Raji (cell line): Measurements from ENCODE around the gene SUPT5H.

Experiments used
- POLR2A ChIP-seq: IDR thresholded peaks from 2 replicates; pipeline ENCODE4 v1.6.1; 2011; ENCODE audit warnings: low read depth, low read length, control low read depth; ENCODE audit not compliant: insufficient read depth

SUPT5H gene

GRCh38 chr19:39483141-39483540 lies 37.8 kb downstream of the SUPT5H start:
- TF ChIP-seq POLR2A, result no peak

GRCh38 chr19:39489756-39490155 lies 44.4 kb downstream of the SUPT5H start:
- TF ChIP-seq POLR2A, result no peak

- no peak for TF ChIP-seq POLR2A
Measured at GRCh38 chr19:39492225-39492624, 46.8 kb downstream of the SUPT5H start.

- TF ChIP-seq POLR2A, result no peak
Measured at GRCh38 chr19:39492788-39493187, 47.4 kb downstream of the SUPT5H start.

GRCh38 chr19:39494661-39495060 lies 49.3 kb downstream of the SUPT5H start:
- TF ChIP-seq POLR2A, result no peak

- TF ChIP-seq POLR2A, result no peak
Measured at GRCh38 chr19:39496063-39496462, 50.7 kb downstream of the SUPT5H start.

- TF ChIP-seq POLR2A, result no peak
Measured at GRCh38 chr19:39497701-39497995, 52.3 kb downstream of the SUPT5H start.

- TF ChIP-seq POLR2A, result peak; percentile 46; the same call in 1 of the 2 replicates
Measured at GRCh38 chr19:39497996-39498797, 52.8 kb downstream of the SUPT5H start.

GRCh38 chr19:39498798-39499642 lies 53.6 kb downstream of the SUPT5H start, which contains the start of gene DLL3:
DLL3 (plus strand) TSS chr19:39498947; CDS start chr19:39498975, 28 bp downstream.
- TF ChIP-seq POLR2A, result no peak

- TF ChIP-seq POLR2A, result no peak
Measured at GRCh38 chr19:39499932-39500331, 54.5 kb downstream of the SUPT5H start.

- TF ChIP-seq POLR2A, result no peak
Measured at GRCh38 chr19:39500543-39500942, 55.2 kb downstream of the SUPT5H start.

- no peak for TF ChIP-seq POLR2A
Measured at GRCh38 chr19:39501340-39501739, 56.0 kb downstream of the SUPT5H start.

GRCh38 chr19:39502640-39503417 lies 57.4 kb downstream of the SUPT5H start:
- 0 out of 2 replicates have a peak, but pooled peaks have one; percentile 28 for TF ChIP-seq POLR2A

- TF ChIP-seq POLR2A, result no peak
Measured at GRCh38 chr19:39506598-39506943, 61.2 kb downstream of the SUPT5H start.

GRCh38 chr19:39506944-39507714 lies 61.7 kb downstream of the SUPT5H start:
- no peak for TF ChIP-seq POLR2A
